Keratinocyte (primary cell): ENCODE measurements around the gene MVB12B. TPM values are rescaled to one million over a fixed set of nuclear protein-coding genes. Genes with fewer than 3 reads are reported as not detected.

Source experiments
- DNase-seq: peaks from one replicate; pipeline ENCODE4 v3.0.0-alpha.2; 2011; ENCODE audit warnings: low read depth, missing footprints, low spot score
- FAIRE-seq: peaks from 2 replicates; lab custom pipeline; 2011; peaks lifted over from hg19 to GRCh38; lab: Jason Lieb, UNC
- H2AFZ ChIP-seq: 2 replicates; pipeline ENCODE4 v1.6.0; 2012; ENCODE audit warnings: low read length, control low read depth, inconsistent platforms; ENCODE audit not compliant: control insufficient read depth
- H3K27ac ChIP-seq: 2 replicates; pipeline ENCODE4 v1.5.1; 2011; ENCODE audit warnings: low read length; ENCODE audit not compliant: control insufficient read depth, insufficient read depth
- H3K27me3 ChIP-seq: 3 replicates; pipeline ENCODE4 v1.6.0; 2011; ENCODE audit warnings: low read length; ENCODE audit not compliant: control insufficient read depth, insufficient read depth; ENCODE audit errors: extremely low read depth
- H3K36me3 ChIP-seq, 2 experiments: 2 replicates in 1 of 2; 3 replicates in 1 of 2; pipeline ENCODE4 v1.5.1; 2011; ENCODE audit warnings: low read length in 2 of 2, mild to moderate bottlenecking in 1 of 2; ENCODE audit not compliant: control insufficient read depth in 2 of 2, insufficient read depth in 2 of 2; ENCODE audit errors: extremely low read depth in 1 of 2
- H3K4me1 ChIP-seq: 3 replicates; pipeline ENCODE4 v1.5.1; 2011; ENCODE audit warnings: low read length; ENCODE audit not compliant: control insufficient read depth, insufficient read depth; ENCODE audit errors: extremely low read depth
- H3K4me2 ChIP-seq: 3 replicates; pipeline ENCODE4 v1.6.0; 2011; ENCODE audit warnings: low read depth, low read length; ENCODE audit not compliant: control insufficient read depth, insufficient read depth; ENCODE audit errors: extremely low read depth
- H3K4me3 ChIP-seq, 3 experiments: fragments of 200-600 bp in 1 of 3; sonication (generic) in 1 of 3; 2 replicates in 2 of 3; 3 replicates in 1 of 3; pipeline ENCODE4 v1.5.1; 2011 to 2016; ENCODE audit warnings: low read length in 3 of 3, mild to moderate bottlenecking in 3 of 3, control low read depth in 2 of 3, inconsistent platforms in 1 of 3, low read depth in 1 of 3, mixed read lengths in 1 of 3, mixed run types in 1 of 3, moderate library complexity in 1 of 3; ENCODE audit not compliant: control insufficient read depth in 2 of 3, insufficient read depth in 2 of 3; ENCODE audit errors: extremely low read depth in 1 of 3
- H3K79me2 ChIP-seq: 2 replicates; pipeline ENCODE4 v1.6.0; 2012; ENCODE audit warnings: low read length; ENCODE audit not compliant: control insufficient read depth, insufficient read depth
- H3K9ac ChIP-seq: 3 replicates; pipeline ENCODE4 v1.6.0; 2011; ENCODE audit warnings: low read length; ENCODE audit not compliant: control insufficient read depth, insufficient read depth; ENCODE audit errors: extremely low read depth
- H3K9me1 ChIP-seq: 3 replicates; pipeline ENCODE4 v1.6.0; 2011; ENCODE audit warnings: low read length; ENCODE audit not compliant: control insufficient read depth, insufficient read depth; ENCODE audit errors: extremely low read depth
- H3K9me3 ChIP-seq: 2 replicates; pipeline ENCODE4 v1.5.1; 2012; ENCODE audit warnings: low read depth, low read length; ENCODE audit not compliant: control insufficient read depth
- H4K20me1 ChIP-seq: 3 replicates; pipeline ENCODE4 v1.6.0; 2011; ENCODE audit warnings: low read length; ENCODE audit not compliant: control insufficient read depth, insufficient read depth; ENCODE audit errors: extremely low read depth
- CTCF ChIP-seq, 3 experiments: IDR thresholded peaks in 1 of 3; conservative IDR thresholded peaks in 1 of 3; optimal IDR thresholded peaks in 1 of 3; 2 replicates in 2 of 3; 3 replicates in 1 of 3; pipeline versions ENCODE3 to v1.5.1; 2011; ENCODE audit warnings: low read length in 3 of 3, mild to moderate bottlenecking in 3 of 3, moderate library complexity in 2 of 3, control low read depth in 1 of 3, inconsistent platforms in 1 of 3; ENCODE audit not compliant: insufficient read depth in 2 of 3; ENCODE audit errors: extremely low read depth in 1 of 3
- EZH2 ChIP-seq: IDR thresholded peaks from one replicate; pipeline ENCODE4 v1.6.1; 2012; ENCODE audit warnings: inconsistent platforms, mild to moderate bottlenecking, low read length, moderate library complexity
- dilution Hi-C: fragments of 300-500 bp; cut with MboI; formaldehyde crosslinking; loops from one replicate; pipeline ENCODE4 v1.7.0; 2020; ENCODE audit warnings: low sequenced_read_pairs; ENCODE audit not compliant: extremely low pct_ligation_motif_present
- polyA plus RNA-seq, 5 experiments: library from polyadenylated mRNA; depleted of rRNA in 3 of 5; stranded (reverse) in 3 of 5; stranded (forward) in 1 of 5; unstranded in 1 of 5; fragments of >200 nt; gene quantifications; 1 replicate in 1 of 5; 2 replicates in 3 of 5; 3 replicates in 1 of 5; pipeline versions ENCODE4 v1.2.1 to v1.2.3, GENCODE V29; 2011 to 2012; ENCODE audit warnings: missing spikeins in 2 of 5, low read depth in 1 of 5, low replicate concordance in 1 of 5

The MVB12B gene
- polyA plus RNA-seq, 1 donor (not counting 4 experiments of a cell fraction or from before 2014, with no cell fraction given) = 1.2 TPM

GRCh38 chr9:126417043-126417442, 90.4 kb downstream of the MVB12B start:
- Histone ChIP-seq H3K9me1 (no peaks in the 10 kb centered on the region), H4K20me1 (no peaks in the 10 kb centered on the region), H3K4me2 (no peak overlapping the region), H3K27me3 (no peaks in the 10 kb centered on the region), H3K79me2 (no peaks in the 10 kb centered on the region), H3K4me1 (peaks cover 5% of the 10 kb centered on the region), H3K27ac (no peak overlapping the region), H2AFZ (no peak overlapping the region), H3K9ac (no peak overlapping the region), H3K4me3 (no peak overlapping the region), H3K36me3 (no peaks in the 10 kb centered on the region), H3K9me3 (no peaks in the 10 kb centered on the region)
- DNase-seq (no peak), FAIRE-seq (no peak)
- dilution Hi-C loops = no loop called here
- TF ChIP-seq EZH2 = no peak
- TF ChIP-seq CTCF (optimal IDR thresholded peaks at IDR 0.05 in 1 of 3, IDR thresholded peaks at IDR 0.05 in 1 of 3, conservative IDR thresholded peaks at IDR 0.05 in 1 of 3; ENCODE audit: extremely low read depth in 1 of 3, insufficient read depth in 2 of 3, low read length in 3 of 3) = no peak

GRCh38 chr9:126417684-126418083, 91.1 kb downstream of the MVB12B start:
- H4K20me1 ChIP-seq = no peaks in the 10 kb centered on the region
- dilution Hi-C loops = no loop called here
- no peak overlapping the region for H3K4me2 ChIP-seq
- H3K9ac ChIP-seq = no peak overlapping the region
- H3K36me3 ChIP-seq = no peaks in the 10 kb centered on the region
- H2AFZ ChIP-seq = no peak overlapping the region
- H3K4me1 ChIP-seq = peaks cover 5% of the 10 kb centered on the region
- no peaks in the 10 kb centered on the region for H3K27me3 ChIP-seq
- no peak for TF ChIP-seq EZH2
- no peak for TF ChIP-seq CTCF (optimal IDR thresholded peaks at IDR 0.05 in 1 of 3, IDR thresholded peaks at IDR 0.05 in 1 of 3, conservative IDR thresholded peaks at IDR 0.05 in 1 of 3; ENCODE audit: extremely low read depth in 1 of 3, insufficient read depth in 2 of 3, low read length in 3 of 3)
- H3K4me3 ChIP-seq = no peak overlapping the region
- DNase-seq (no peak), FAIRE-seq (no peak)
- H3K9me3 ChIP-seq = no peaks in the 10 kb centered on the region
- H3K27ac ChIP-seq = no peak overlapping the region
- no peaks in the 10 kb centered on the region for H3K9me1 ChIP-seq
- no peaks in the 10 kb centered on the region for H3K79me2 ChIP-seq
